C4-2B (cell line): ENCODE results near the gene STXBP4.

Source experiments
- CTCF ChIP-seq: fragments of 450-650 bp; conservative IDR thresholded peaks from 2 replicates; pipeline ENCODE4 v1.5.1; 2017; ENCODE audit warnings: mild to moderate bottlenecking
- ZFX ChIP-seq: fragments of 450-650 bp; IDR thresholded peaks from 2 replicates; pipeline ENCODE4 v1.6.1; 2017

- TF ChIP-seq CTCF (no peak), ZFX (no peak)
Observed at GRCh38 chr17:55175788-55176427, 207.3 kb downstream of the STXBP4 start.
